Fibroblast of lung (primary cell): Measurements from ENCODE around the gene VPS54. TPM values are rescaled to one million over a fixed set of nuclear protein-coding genes. Genes with fewer than 3 reads are reported as not detected.

Experiments
- DNase-seq, 2 donors: peaks; one replicate each; pipeline versions ENCODE4 v3.0.0 to v3.0.0-alpha.2; 2010; ENCODE audit warnings: low read depth in 2 of 2
- H2AFZ ChIP-seq: 2 replicates; pipeline ENCODE4 v1.5.1; 2012; ENCODE audit warnings: low read length, control low read depth, inconsistent platforms
- H3K27ac ChIP-seq: 2 replicates; pipeline ENCODE4 v1.5.1; 2011; ENCODE audit warnings: low read length, control low read depth; ENCODE audit not compliant: insufficient read depth
- H3K27me3 ChIP-seq: 2 replicates; pipeline ENCODE4 v1.5.1; 2011; ENCODE audit warnings: mild to moderate bottlenecking, low read length; ENCODE audit not compliant: control insufficient read depth, insufficient read depth
- H3K36me3 ChIP-seq: 2 replicates; pipeline ENCODE4 v1.5.1; 2011; ENCODE audit warnings: low read length; ENCODE audit not compliant: control insufficient read depth, insufficient read depth
- H3K4me1 ChIP-seq: 2 replicates; pipeline ENCODE4 v1.5.1; 2011; ENCODE audit warnings: low read length; ENCODE audit not compliant: control insufficient read depth, insufficient read depth; ENCODE audit errors: extremely low read depth
- H3K4me2 ChIP-seq: 2 replicates; pipeline ENCODE4 v1.5.1; 2011; ENCODE audit warnings: low read length, control low read depth; ENCODE audit not compliant: insufficient read depth; ENCODE audit errors: extremely low read depth
- H3K4me3 ChIP-seq, 4 experiments: fragments of 200-600 bp in 1 of 4; sonication (generic) in 1 of 4; replicated peaks in 1 of 4; 2 replicates each; pipeline ENCODE4 v1.5.1; 2011 to 2016; ENCODE audit warnings: low read length in 4 of 4, low read depth in 3 of 4, mild to moderate bottlenecking in 3 of 4, control low read depth in 2 of 4, inconsistent platforms in 1 of 4, mixed read lengths in 1 of 4; ENCODE audit not compliant: insufficient read depth in 1 of 4; ENCODE audit errors: control extremely low read depth in 1 of 4
- H3K79me2 ChIP-seq: 2 replicates; pipeline ENCODE4 v1.5.1; 2012; ENCODE audit warnings: mild to moderate bottlenecking, low read length, inconsistent platforms; ENCODE audit not compliant: control insufficient read depth, insufficient read depth
- H3K9ac ChIP-seq: 2 replicates; pipeline ENCODE4 v1.5.1; 2011; ENCODE audit warnings: mild to moderate bottlenecking, low read length, control low read depth; ENCODE audit not compliant: insufficient read depth
- H3K9me3 ChIP-seq: 2 replicates; pipeline ENCODE4 v1.5.1; 2012; ENCODE audit warnings: low read depth, low read length; ENCODE audit not compliant: control insufficient read depth, insufficient read depth
- H4K20me1 ChIP-seq: 2 replicates; pipeline ENCODE4 v1.5.1; 2011; ENCODE audit warnings: low read length; ENCODE audit not compliant: control insufficient read depth, insufficient read depth; ENCODE audit errors: extremely low read depth
- CTCF ChIP-seq, 2 donors: IDR thresholded peaks in 1 of 2; conservative IDR thresholded peaks in 1 of 2; 1 replicate in 1 of 2; 2 replicates in 1 of 2; pipeline ENCODE4 v1.5.1; 2011 to 2012; ENCODE audit warnings: low read length in 2 of 2, control low read depth in 1 of 2, inconsistent platforms in 1 of 2, low read depth in 1 of 2, mild to moderate bottlenecking in 1 of 2
- EZH2 ChIP-seq: IDR thresholded peaks from 2 replicates; pipeline ENCODE4 v1.5.1; 2012; ENCODE audit warnings: low read length, control low read depth, mild to moderate bottlenecking; ENCODE audit errors: missing control alignments
- polyA plus RNA-seq, 2 donors: library from polyadenylated mRNA; depleted of rRNA in 1 of 2; stranded (reverse) in 1 of 2; unstranded in 1 of 2; fragments of >200 nt; gene quantifications; 2 replicates each; pipeline ENCODE4 v1.2.1, GENCODE V29; 2011 to 2012; ENCODE audit warnings: missing spikeins in 1 of 2
- total RNA-seq: library from RNA; depleted of rRNA; stranded (reverse); fragments of >200 nt; gene quantifications from 2 replicates; pipeline ENCODE4 v1.2.1, GENCODE V29; 2014

VPS54 gene
- total and polyA plus RNA-seq, 2 donors (not counting 1 experiment from before 2014, with no cell fraction given), result 18.4 to 29.7 TPM

- Histone ChIP-seq H3K36me3 (no peaks in the 10 kb centered on the region), H3K27ac (no peak overlapping the region), H3K4me2 (no peak overlapping the region), H4K20me1 (no peaks in the 10 kb centered on the region), H3K27me3 (no peaks in the 10 kb centered on the region), H3K4me3 (no peak overlapping the region), H3K9me3 (no peaks in the 10 kb centered on the region), H3K79me2 (no peaks in the 10 kb centered on the region), H2AFZ (no peak overlapping the region), H3K9ac (no peak overlapping the region), H3K4me1 (peaks cover 10% of the 10 kb centered on the region)
- no peak for TF ChIP-seq EZH2
- no peak for TF ChIP-seq CTCF (conservative IDR thresholded peaks at IDR 0.05 in 1 of 2, IDR thresholded peaks at IDR 0.05 in 1 of 2; ENCODE audit: low read depth in 1 of 2, low read length in 2 of 2)
- DNase-seq, result peak; percentile 46 to 74
Observed at GRCh38 chr2:64062840-64063239, 43.6 kb upstream of the VPS54 start.

DNA sequence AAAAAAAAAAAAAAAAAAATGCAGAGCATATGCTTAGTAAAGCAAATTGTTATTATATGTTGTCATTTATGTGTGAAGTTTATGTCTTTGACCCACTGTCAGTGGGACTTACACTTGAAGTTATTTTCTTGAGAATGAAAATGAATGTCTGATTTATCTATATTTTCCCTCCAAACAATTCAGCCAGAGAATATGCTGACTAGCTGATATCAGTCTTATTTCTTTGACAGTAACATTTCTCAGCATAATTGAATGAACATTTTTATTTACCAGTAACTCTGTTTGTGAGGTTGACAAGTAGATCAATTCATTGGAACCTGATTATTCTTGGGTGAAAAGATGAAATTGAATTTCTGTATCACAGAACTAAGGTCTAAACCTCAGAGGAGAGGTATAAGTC, 40.0 kb upstream of the VPS54 start:
- Histone ChIP-seq H2AFZ (no peak overlapping the region), H4K20me1 (no peaks in the 10 kb centered on the region), H3K36me3 (no peaks in the 10 kb centered on the region), H3K9ac (no peak overlapping the region), H3K27me3 (no peaks in the 10 kb centered on the region), H3K27ac (no peak overlapping the region), H3K4me1 (peaks cover 7% of the 10 kb centered on the region), H3K4me3 (no peak overlapping the region), H3K79me2 (no peaks in the 10 kb centered on the region), H3K9me3 (no peaks in the 10 kb centered on the region), H3K4me2 (no peak overlapping the region)
- DNase-seq, result no peak
- no peak for TF ChIP-seq EZH2
- no peak for TF ChIP-seq CTCF (conservative IDR thresholded peaks at IDR 0.05 in 1 of 2, IDR thresholded peaks at IDR 0.05 in 1 of 2; ENCODE audit: low read depth in 1 of 2, low read length in 2 of 2)

- no peaks in the 10 kb centered on the region for H3K36me3 ChIP-seq
- H3K9me3 ChIP-seq, result no peaks in the 10 kb centered on the region
- no peak overlapping the region for H3K27ac ChIP-seq
- DNase-seq, result no peak
- no peak overlapping the region for H2AFZ ChIP-seq
- H3K4me3 ChIP-seq, result no peak overlapping the region
- no peaks in the 10 kb centered on the region for H3K4me1 ChIP-seq
- no peaks in the 10 kb centered on the region for H3K79me2 ChIP-seq
- H3K9ac ChIP-seq, result no peak overlapping the region
- TF ChIP-seq EZH2 (no peak), CTCF (conservative IDR thresholded peaks at IDR 0.05 in 1 of 2, IDR thresholded peaks at IDR 0.05 in 1 of 2; ENCODE audit: low read depth in 1 of 2, low read length in 2 of 2) (no peak)
- H3K4me2 ChIP-seq, result no peak overlapping the region
- no peaks in the 10 kb centered on the region for H3K27me3 ChIP-seq
- H4K20me1 ChIP-seq, result no peaks in the 10 kb centered on the region
Observed at GRCh38 chr2:64056021-64056420, 36.8 kb upstream of the VPS54 start.
